ENCODE measurements around the gene ACSF3. TPM values are rescaled to one million over a fixed set of nuclear protein-coding genes. Genes with fewer than 3 reads are reported as not detected.

Gene ACSF3
- total and polyA plus RNA-seq, 2 donors: 47.2 to 97.2 TPM

DNA sequence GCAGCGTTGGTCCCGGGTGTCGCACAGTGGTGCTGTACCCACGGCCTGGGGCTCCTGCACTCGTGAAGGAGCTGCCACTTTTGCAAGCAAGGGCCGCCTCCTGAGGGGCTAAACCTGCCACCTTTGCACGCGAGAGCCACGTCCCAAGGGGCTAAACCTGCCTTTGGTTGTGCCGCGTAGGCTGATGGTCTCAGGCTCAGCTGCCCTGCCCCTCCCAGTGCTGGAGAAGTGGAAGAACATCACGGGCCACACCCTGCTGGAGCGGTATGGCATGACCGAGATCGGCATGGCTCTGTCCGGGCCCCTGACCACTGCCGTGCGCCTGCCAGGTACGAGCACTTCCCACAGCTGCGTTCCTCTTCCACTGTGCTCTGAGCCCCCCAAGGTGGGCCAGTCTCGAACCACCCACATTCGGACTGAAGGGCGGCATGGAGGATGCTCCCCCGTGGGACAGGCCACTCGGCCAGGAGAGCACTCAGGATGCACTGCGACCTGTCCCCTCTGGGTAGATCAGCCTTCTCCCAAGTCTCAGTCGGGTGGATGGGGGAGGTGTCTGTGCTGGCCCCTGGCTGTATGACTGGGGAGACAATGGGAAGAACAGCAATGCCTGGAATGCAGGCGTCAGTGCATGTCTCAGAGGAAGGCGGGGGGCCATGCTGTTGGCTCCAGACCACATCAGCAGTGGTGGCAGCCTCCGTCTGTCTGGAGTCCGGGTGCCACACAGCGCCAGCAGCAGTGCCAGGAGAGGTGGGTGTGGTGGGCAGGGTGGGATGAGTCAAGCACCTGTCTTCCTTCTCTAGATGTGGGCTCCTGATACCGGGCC, 20.7 kb downstream of the ACSF3 start:
- H3K4me1 ChIP-seq (ENCODE audit: control insufficient read depth in 2 of 2, insufficient read depth in 2 of 2, low read length in 2 of 2): peaks cover 69 to 89% of the 10 kb centered on the region in 2 donors
- H3K27ac ChIP-seq (ENCODE audit: low read depth in 1 of 2, low read length in 1 of 2): peak overlapping the region; percentile 95 to 98
- H3K4me3 ChIP-seq (ENCODE audit: low read length in 2 of 2): peak overlapping the region; percentile 22 to 33

DNA sequence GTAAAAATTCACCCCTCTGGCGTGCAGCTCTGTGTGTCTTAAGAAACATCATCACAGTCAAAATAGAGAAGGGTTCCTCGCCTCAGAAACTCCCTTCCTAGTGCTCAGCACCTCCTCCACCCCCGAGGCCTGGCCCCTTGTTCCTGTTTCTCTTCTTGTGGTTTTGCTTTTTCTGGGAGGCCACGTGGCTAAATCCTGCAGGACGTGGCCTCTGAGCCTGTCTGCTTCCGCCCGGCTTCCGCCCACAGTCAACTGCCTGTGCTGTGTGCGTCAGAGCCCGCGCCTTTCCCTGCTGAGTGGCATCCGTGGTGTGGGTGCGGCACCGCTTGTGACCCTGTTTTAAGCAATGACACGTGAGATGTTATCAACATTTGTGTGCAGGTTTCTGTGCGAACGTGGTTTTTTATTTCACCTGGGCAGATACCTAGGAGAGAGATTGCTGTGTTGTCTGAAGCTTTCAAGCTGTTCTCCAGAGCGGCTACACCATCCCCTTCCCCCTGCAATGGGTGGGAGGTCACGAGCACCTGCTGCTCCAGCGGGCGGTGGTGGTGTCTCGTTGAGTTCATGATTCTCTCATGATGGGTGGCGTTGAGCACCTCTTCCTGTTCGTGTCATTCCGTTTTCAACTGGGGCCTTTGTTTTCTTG, 21.7 kb downstream of the ACSF3 start:
- Histone ChIP-seq H3K9me3 (ENCODE audit: control insufficient read depth in 2 of 2, insufficient read depth in 1 of 2, low read length in 1 of 2) (peaks cover 0 to 17% of the 10 kb centered on the region in 2 donors), H3K27me3 (ENCODE audit: control insufficient read depth in 2 of 2, insufficient read depth in 1 of 2, low read length in 1 of 2) (no peaks in the 10 kb centered on the region), H3K27ac (ENCODE audit: low read depth in 1 of 2, low read length in 1 of 2) (peak overlapping the region; percentile 95 to 98), H3K36me3 (ENCODE audit: control insufficient read depth in 2 of 2, insufficient read depth in 2 of 2, low read length in 1 of 2) (peaks cover 76 to 86% of the 10 kb centered on the region in 2 donors), H3K4me3 (ENCODE audit: low read length in 2 of 2) (peak overlapping the region; percentile 22 to 33), H3K4me1 (ENCODE audit: control insufficient read depth in 2 of 2, insufficient read depth in 2 of 2, low read length in 2 of 2) (peaks cover 77 to 98% of the 10 kb centered on the region in 2 donors)
- peak; percentile 87 to 99 (median 97) for DNase-seq (ENCODE audit: low read depth in 6 of 9, low spot score in 9 of 9)
- 3% methylated on average over 25 of the region's 25 CpGs for WGBS

More for the DNA sequence above, 20.7 kb downstream of the ACSF3 start:
- no peak for DNase-seq (ENCODE audit: low read depth in 6 of 9, low spot score in 9 of 9)
- peaks cover 0 to 17% of the 10 kb centered on the region in 2 donors for H3K9me3 ChIP-seq (ENCODE audit: control insufficient read depth in 2 of 2, insufficient read depth in 1 of 2, low read length in 1 of 2)
- no peaks in the 10 kb centered on the region for H3K27me3 ChIP-seq (ENCODE audit: control insufficient read depth in 2 of 2, insufficient read depth in 1 of 2, low read length in 1 of 2)
- peaks cover 71 to 86% of the 10 kb centered on the region in 2 donors for H3K36me3 ChIP-seq (ENCODE audit: control insufficient read depth in 2 of 2, insufficient read depth in 2 of 2, low read length in 1 of 2)
- 79% methylated on average over 33 of the region's 33 CpGs for WGBS

DNA sequence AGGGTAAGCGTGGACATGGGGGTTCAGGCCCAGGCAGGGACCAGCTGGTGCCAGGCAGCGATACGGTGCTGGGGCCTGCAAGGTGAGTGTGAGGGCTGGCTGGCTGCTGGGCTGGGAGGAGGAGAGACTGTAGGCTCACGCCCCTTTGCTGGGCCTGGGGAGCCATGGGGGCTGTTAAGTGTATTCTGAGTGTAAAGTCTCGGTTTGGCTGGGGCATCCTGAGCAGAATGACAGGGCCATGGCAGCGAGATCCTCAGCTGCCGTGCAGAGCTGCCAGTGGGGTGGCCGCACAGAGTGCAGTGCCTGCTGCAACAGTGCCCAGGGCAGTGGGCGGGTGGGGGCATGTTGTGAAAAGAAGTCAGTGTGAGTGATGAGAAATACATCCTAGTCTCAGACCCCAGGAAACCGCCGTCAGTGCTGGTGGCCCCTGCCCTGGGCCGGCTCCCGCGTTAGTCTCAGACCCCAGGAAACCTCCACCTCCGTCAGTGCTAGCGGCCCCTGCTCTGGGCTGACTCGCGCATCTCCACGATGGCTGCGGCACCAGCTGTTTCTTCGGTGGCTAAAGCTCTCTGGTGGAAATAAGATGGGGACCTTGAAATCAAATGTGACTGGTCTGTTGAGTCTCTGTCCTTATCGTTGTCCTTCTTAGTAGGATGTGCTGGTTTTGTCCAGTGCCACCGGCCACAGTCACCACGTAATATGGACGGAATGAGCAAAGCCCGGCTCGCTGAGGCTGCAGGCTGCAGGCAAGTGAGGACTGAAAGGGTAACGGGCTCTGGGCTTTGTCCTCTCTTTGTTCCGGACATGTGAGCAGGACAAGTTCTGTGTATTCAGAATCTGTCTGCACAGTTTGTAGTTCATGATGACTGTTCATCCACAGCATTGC, 22.9 kb downstream of the ACSF3 start:
- peaks cover 83 to 100% of the 10 kb centered on the region in 2 donors for H3K4me1 ChIP-seq (ENCODE audit: control insufficient read depth in 2 of 2, insufficient read depth in 2 of 2, low read length in 2 of 2)
- no peak for DNase-seq (ENCODE audit: low read depth in 6 of 9, low spot score in 9 of 9)
- peak overlapping the region; percentile 95 to 98 for H3K27ac ChIP-seq (ENCODE audit: low read depth in 1 of 2, low read length in 1 of 2)
- H3K27me3 ChIP-seq (ENCODE audit: control insufficient read depth in 2 of 2, insufficient read depth in 1 of 2, low read length in 1 of 2): no peaks in the 10 kb centered on the region
- no peak overlapping the region for H3K4me3 ChIP-seq (ENCODE audit: low read length in 2 of 2)
- 90% methylated on average over 29 of the region's 29 CpGs for WGBS
- H3K9me3 ChIP-seq (ENCODE audit: control insufficient read depth in 2 of 2, insufficient read depth in 1 of 2, low read length in 1 of 2): peaks cover 0 to 17% of the 10 kb centered on the region in 2 donors
- H3K36me3 ChIP-seq (ENCODE audit: control insufficient read depth in 2 of 2, insufficient read depth in 2 of 2, low read length in 1 of 2): peaks cover 72 to 86% of the 10 kb centered on the region in 2 donors

DNA sequence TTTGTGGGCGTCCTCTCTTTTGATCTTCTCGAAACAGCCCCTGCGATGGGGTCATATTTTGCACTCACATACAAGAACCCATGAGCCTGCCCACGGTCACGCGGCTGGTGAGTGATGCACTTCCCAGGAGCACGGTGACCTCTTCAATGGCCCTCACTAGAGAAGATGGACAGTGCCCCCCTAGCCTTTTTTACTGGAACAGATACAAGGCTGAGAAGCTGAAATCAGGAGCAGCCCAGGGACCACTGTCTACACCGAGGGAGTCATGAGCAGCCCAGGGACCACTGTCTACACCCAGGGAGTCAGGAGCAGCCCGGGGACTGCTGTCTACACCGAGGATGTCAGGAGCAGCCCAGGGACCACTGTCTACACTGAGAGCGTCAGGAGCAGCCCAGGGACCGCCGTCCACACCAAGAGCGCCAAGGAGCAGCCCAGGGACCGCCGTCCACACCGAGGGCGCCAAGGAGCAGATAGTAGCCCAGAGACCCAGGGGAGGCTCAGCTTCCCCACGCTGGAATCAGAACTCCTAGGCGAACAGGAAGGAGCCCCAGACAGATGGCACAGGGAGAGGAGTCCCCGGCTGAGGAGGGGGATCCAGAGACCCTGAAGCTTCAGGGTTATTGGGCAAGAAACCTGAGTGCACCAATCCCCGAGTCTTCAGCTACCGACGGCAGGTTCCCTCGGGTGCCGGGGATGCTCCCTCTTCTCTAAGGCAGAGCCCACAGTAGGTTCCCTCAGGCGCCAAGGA, 23.7 kb downstream of the ACSF3 start:
- Histone ChIP-seq H3K4me3 (ENCODE audit: low read length in 2 of 2) (no peak overlapping the region), H3K36me3 (ENCODE audit: control insufficient read depth in 2 of 2, insufficient read depth in 2 of 2, low read length in 1 of 2) (peaks cover 64 to 86% of the 10 kb centered on the region in 2 donors), H3K4me1 (ENCODE audit: control insufficient read depth in 2 of 2, insufficient read depth in 2 of 2, low read length in 2 of 2) (peaks cover 82 to 100% of the 10 kb centered on the region in 2 donors), H3K9me3 (ENCODE audit: control insufficient read depth in 2 of 2, insufficient read depth in 1 of 2, low read length in 1 of 2) (peaks cover 0 to 13% of the 10 kb centered on the region in 2 donors), H3K27me3 (ENCODE audit: control insufficient read depth in 2 of 2, insufficient read depth in 1 of 2, low read length in 1 of 2) (no peaks in the 10 kb centered on the region), H3K27ac (ENCODE audit: low read depth in 1 of 2, low read length in 1 of 2) (peak overlapping the region; percentile 95 to 98)
- no peak for DNase-seq (ENCODE audit: low read depth in 6 of 9, low spot score in 9 of 9)
- 98% methylated on average over 27 of the region's 27 CpGs for WGBS

DNA sequence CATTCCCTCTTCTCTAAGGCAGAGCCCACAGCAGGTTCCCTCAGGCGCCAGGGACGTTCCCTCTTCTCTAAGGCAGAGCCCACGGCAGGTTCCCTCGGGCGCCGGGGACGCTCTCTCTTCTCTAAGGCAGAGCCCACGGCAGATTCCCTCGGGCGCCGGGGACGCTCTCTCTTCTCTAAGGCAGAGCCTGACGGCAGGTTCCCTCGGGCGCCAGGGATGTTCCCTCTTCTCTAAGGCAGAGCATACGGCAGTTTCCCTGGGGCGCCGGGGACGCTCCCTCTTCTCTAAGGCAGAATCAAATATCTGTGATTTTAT, 24.3 kb downstream of the ACSF3 start:
- Histone ChIP-seq H3K4me3 (ENCODE audit: low read length in 2 of 2) (no peak overlapping the region), H3K36me3 (ENCODE audit: control insufficient read depth in 2 of 2, insufficient read depth in 2 of 2, low read length in 1 of 2) (peaks cover 59 to 80% of the 10 kb centered on the region in 2 donors), H3K27me3 (ENCODE audit: control insufficient read depth in 2 of 2, insufficient read depth in 1 of 2, low read length in 1 of 2) (no peaks in the 10 kb centered on the region), H3K27ac (ENCODE audit: low read depth in 1 of 2, low read length in 1 of 2) (peak overlapping the region in 1 of 2 donors; percentile 98), H3K4me1 (ENCODE audit: control insufficient read depth in 2 of 2, insufficient read depth in 2 of 2, low read length in 2 of 2) (peaks cover 82 to 100% of the 10 kb centered on the region in 2 donors), H3K9me3 (ENCODE audit: control insufficient read depth in 2 of 2, insufficient read depth in 1 of 2, low read length in 1 of 2) (peaks cover 0 to 13% of the 10 kb centered on the region in 2 donors)
- 86% methylated on average over 19 of the region's 19 CpGs for WGBS
- DNase-seq (ENCODE audit: low read depth in 6 of 9, low spot score in 9 of 9): no peak

DNA sequence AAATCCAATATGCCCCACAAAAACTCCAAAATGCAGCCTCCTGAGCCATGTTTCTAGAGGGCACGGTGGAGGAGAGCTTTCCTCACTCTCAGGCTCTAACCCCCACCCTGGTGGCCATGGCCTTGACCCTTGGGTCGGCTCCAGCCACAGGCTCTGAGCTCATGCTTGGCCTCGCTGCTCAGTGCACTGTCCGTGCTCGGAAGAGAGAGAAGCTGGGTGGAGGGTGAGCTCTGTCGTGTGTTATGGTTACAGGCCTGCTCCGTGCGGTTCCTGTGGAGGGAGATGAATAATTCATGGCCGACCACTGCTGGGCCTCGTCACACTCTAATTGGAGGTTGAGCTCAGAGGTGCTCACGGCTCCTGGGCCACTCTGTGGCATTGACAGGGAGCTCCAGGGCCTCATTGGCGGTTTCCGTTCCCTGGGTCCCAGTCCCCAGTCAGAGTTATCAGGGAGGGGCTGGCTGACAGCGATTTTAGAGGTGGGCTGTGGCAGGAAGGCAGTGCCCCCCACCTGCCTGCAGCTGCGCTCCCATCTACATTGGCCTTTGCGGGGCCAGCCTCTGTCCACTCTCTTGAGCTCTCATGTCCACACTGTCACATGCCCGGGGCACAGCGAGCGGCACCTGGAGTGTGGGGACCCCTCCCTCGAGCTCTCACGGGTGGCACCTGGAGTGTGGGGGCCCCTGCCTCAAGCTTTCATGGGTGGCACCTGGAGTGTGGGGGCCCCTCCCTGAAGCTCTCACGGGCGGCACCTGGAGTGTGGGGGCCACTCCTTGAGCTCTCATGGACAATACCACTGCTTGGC, 24.9 kb downstream of the ACSF3 start:
- Histone ChIP-seq H3K4me1 (ENCODE audit: control insufficient read depth in 2 of 2, insufficient read depth in 2 of 2, low read length in 2 of 2) (peaks cover 82 to 100% of the 10 kb centered on the region in 2 donors), H3K27me3 (ENCODE audit: control insufficient read depth in 2 of 2, insufficient read depth in 1 of 2, low read length in 1 of 2) (no peaks in the 10 kb centered on the region), H3K36me3 (ENCODE audit: control insufficient read depth in 2 of 2, insufficient read depth in 2 of 2, low read length in 1 of 2) (peaks cover 56 to 78% of the 10 kb centered on the region in 2 donors), H3K9me3 (ENCODE audit: control insufficient read depth in 2 of 2, insufficient read depth in 1 of 2, low read length in 1 of 2) (peaks cover 0 to 15% of the 10 kb centered on the region in 2 donors), H3K4me3 (ENCODE audit: low read length in 2 of 2) (no peak overlapping the region), H3K27ac (ENCODE audit: low read depth in 1 of 2, low read length in 1 of 2) (peak overlapping the region; percentile 52 to 98)
- DNase-seq (ENCODE audit: low read depth in 6 of 9, low spot score in 9 of 9): peak in 2 of 9 donors; percentile 52 to 74
- WGBS: 70% methylated on average over 23 of the region's 23 CpGs

DNA sequence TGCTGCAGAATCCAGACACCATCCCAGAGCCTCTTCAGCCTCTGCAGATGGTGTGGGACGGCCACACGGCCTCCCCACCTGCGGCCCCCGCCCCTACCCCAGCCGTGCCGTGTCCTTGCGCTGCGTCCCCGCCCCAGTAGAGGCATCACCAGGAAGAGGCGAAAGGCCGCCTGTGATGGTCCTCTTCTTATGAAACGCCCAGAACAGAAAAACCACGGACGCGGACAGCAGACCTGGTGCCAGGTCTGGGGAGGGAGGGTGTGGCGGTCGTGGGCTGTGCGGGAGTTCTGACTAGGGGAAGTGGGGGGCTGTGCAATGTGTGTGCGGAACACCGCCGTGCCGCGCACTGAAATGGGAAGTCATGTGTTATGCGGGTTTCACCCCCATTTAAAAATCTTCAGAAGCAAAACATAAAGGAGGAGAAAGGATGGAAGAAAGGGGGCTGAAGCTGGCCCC, 25.5 kb downstream of the ACSF3 start:
- H3K4me1 ChIP-seq (ENCODE audit: control insufficient read depth in 2 of 2, insufficient read depth in 2 of 2, low read length in 2 of 2): peaks cover 82 to 100% of the 10 kb centered on the region in 2 donors

More for the DNA sequence above, 25.5 kb downstream of the ACSF3 start:
- 50% methylated on average over 24 of the region's 24 CpGs for WGBS
- Histone ChIP-seq H3K36me3 (ENCODE audit: control insufficient read depth in 2 of 2, insufficient read depth in 2 of 2, low read length in 1 of 2) (peaks cover 56 to 78% of the 10 kb centered on the region in 2 donors), H3K27ac (ENCODE audit: low read depth in 1 of 2, low read length in 1 of 2) (peak overlapping the region in 1 of 2 donors; percentile 98), H3K27me3 (ENCODE audit: control insufficient read depth in 2 of 2, insufficient read depth in 1 of 2, low read length in 1 of 2) (no peaks in the 10 kb centered on the region), H3K9me3 (ENCODE audit: control insufficient read depth in 2 of 2, insufficient read depth in 1 of 2, low read length in 1 of 2) (peaks cover 0 to 18% of the 10 kb centered on the region in 2 donors), H3K4me3 (ENCODE audit: low read length in 2 of 2) (no peak overlapping the region)
- peak in 1 of 9 donors; percentile 55 for DNase-seq (ENCODE audit: low read depth in 6 of 9, low spot score in 9 of 9)

Measured in thymus (tissue), 11 donors.